ENCODE measurements around the gene DNMT3L. TPM values are rescaled to one million over a fixed set of nuclear protein-coding genes. Genes with fewer than 3 reads are reported as not detected.
"Not testable (repeated sequence)": the region's sequence is repeated elsewhere in the genome, so short reads cannot be mapped to it uniquely, and the experiment has no call there.

Gene DNMT3L
- total RNA-seq, 1 donor from 2014 or later = 1.1 TPM

DNA sequence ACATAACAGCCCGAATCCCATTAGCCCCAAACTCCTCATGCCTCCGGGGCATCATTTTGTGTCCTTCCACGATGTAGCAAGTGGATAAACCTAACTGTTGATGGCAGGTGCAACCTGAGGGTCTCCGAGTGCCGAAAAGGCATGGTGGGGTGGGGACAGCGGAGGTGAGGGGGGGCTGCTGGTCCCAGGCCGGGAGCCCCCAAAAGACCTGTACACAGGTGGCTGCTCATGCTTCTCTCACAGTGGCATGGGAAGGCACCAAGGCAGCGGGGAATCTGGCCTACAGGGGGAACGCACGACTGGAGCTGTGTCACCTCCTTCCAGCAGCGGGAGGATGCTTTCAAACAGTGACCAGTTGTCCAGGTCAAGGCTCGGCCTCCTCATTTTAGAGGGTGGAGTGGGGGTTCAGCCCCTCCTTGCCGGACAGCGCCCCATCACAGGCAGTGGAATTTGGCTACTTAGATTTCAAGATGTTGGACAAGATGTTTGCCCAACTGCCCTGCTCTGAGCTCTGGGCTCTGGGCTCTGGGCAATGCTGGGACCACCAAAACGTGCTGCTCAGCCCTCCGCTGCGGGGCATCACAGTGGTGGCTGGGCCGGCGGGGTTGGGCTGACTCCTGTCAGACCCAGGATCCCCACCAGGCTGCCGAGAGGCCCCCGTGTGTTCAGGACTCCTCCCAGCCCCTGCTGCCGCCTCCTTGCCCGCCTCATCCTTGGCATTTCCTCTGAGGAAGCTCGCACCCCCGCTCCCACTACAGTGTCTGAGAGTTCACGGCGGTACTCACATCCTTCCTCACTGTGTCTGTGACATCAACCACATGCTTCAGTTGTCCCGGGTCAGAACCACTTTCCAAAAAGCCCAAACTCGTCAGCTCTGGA, 7.6 kb downstream of the DNMT3L start:
- DNase-seq (ENCODE audit: low spot score) = no peak

GRCh38 chr21:44249204-44250037, 12.3 kb downstream of the DNMT3L start:
- peak; percentile 79 for ATAC-seq
- DNase-seq (ENCODE audit: low spot score) = not testable (repeated sequence)

More for the DNA sequence above, 7.6 kb downstream of the DNMT3L start:
- no peak for ATAC-seq

DNA sequence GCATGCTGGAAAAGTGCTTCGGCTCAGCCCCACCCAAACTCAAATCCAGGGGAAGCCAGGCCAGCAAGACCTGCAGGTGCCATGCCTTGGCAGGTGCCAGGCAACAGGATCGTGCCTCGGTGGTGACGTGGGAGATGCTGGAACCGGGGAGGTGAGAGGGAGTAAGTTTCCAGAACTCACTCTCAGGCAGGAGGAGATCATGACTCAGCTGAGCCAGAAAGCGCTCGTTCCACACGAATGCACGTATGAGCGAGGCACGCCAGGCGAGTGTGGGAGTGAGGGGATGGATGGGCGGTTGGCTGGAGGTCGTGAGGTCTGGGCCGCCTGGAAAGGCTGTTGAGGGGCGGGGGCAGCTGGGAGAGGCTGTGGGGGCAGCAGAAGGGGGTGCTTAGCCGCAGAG, 13.8 kb downstream of the DNMT3L start:
- not testable (repeated sequence) for DNase-seq (ENCODE audit: low spot score); ATAC-seq

DNA sequence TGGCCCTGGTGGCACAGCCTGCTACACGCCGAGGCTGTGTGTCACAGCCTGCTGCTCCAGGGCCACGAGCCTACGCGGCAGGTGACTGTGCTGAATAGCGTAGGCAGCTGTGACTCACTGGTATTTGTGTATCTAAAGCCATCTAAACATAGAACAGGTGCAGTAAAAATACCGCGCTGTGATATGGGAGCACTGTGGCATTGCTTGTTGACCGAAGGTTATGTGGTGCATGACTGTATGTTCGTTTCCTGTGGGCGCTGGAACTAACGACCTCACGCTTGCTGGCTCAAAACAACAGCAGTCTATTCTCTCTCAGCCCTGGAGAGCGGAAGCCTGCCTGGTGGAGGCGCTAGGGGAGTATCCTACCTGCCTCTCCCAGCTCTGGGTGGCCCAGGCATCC, 17.7 kb downstream of the DNMT3L start:
- DNase-seq (ENCODE audit: low spot score); ATAC-seq: not testable (repeated sequence)

GRCh38 chr21:44241281-44241680, 20.4 kb downstream of the DNMT3L start:
- DNase-seq (ENCODE audit: low spot score) = not testable (repeated sequence)
- peak; percentile 57 for ATAC-seq

GRCh38 chr21:44240842-44241241, 20.9 kb downstream of the DNMT3L start, which contains the start of gene ICOSLG:
Gene ICOSLG, minus strand, starts transcription at chr21:44240943. Its CDS starts 126 bp downstream, at chr21:44240817.
- not testable (repeated sequence) for DNase-seq (ENCODE audit: low spot score)
- ATAC-seq = peak; percentile 90

- peak; percentile 71 for ATAC-seq
- not testable (repeated sequence) for DNase-seq (ENCODE audit: low spot score)
Observed at GRCh38 chr21:44240353-44240752, 21.3 kb downstream of the DNMT3L start.

DNA sequence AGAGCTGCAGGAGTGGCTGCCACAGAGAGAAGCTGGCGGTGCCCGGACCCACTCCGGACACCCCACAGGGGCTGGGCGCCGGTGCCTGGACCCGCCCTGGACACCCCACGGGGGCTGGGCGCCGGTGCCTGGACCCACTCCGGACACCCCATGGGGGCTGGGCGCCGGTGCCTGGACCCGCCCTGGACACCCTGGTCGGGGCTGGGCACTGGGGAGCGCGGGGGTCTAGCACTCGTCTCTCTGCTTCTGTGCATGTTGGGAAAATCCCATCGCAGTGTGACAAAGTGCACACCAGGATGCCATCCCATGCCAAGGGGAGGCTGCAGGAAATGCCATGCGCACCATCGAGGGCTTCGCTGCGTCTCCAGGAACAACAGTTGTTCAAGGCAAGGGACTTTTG, 32.1 kb downstream of the DNMT3L start:
- DNase-seq (ENCODE audit: low spot score) = not testable (repeated sequence)

DNA sequence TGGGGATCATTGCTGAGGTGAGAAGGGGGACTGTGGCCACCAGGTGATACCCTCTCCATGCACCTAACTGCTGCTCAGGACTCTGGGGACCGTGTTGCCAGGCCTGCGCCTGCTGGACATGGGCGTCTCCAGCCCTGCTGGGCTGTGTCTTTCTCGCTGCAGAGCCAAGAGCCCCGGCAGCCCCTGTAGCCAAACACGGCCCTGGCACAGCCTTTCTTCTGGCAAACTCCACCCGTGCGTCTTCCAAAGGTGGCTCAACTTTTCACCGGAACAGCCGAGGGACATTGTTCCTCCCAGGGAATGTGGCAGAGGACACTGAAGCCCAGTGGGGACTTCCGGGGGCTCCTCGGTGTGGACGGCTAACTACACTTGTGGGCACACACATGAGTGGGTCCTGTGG, 33.6 kb downstream of the DNMT3L start:
- ATAC-seq = not testable (repeated sequence)

More for the DNA sequence above, 32.1 kb downstream of the DNMT3L start:
- ATAC-seq = not testable (repeated sequence)

GRCh38 chr21:44227614-44228013, 34.1 kb downstream of the DNMT3L start:
- not testable (repeated sequence) for ATAC-seq; DNase-seq (ENCODE audit: low spot score)

More for the DNA sequence above, 33.6 kb downstream of the DNMT3L start:
- not testable (repeated sequence) for DNase-seq (ENCODE audit: low spot score)

DNA sequence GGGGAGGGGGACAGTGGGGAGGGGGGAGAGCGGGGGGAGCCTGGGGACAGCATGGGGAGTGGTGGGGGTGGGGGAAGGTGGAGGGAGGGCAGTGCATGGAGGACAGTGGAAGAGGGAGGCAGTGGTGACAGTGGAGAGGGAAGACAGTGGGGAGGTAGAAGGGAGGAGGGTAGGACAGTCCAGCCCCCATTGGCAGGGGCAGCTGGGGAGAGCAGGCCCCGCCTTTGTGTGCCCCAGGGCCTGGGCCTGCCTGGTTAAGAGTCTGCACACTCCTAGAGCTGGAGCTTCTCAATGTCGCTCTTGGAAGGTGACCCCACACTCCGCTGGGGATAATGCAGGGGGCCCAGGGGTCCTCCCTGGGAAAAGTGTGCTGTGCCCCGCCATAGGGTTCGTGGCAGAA, 36.1 kb downstream of the DNMT3L start:
- not testable (repeated sequence) for DNase-seq (ENCODE audit: low spot score); ATAC-seq

GRCh38 chr21:44223334-44223733, 38.4 kb downstream of the DNMT3L start:
- DNase-seq (ENCODE audit: low spot score) = not testable (repeated sequence)
- peak; percentile 26 for ATAC-seq

- not testable (repeated sequence) for ATAC-seq; DNase-seq (ENCODE audit: low spot score)
Observed at GRCh38 chr21:44220674-44221073, 41.0 kb downstream of the DNMT3L start.

GRCh38 chr21:44218461-44218860, 43.2 kb downstream of the DNMT3L start:
- not testable (repeated sequence) for ATAC-seq; DNase-seq (ENCODE audit: low spot score)

GRCh38 chr21:44211978-44212377, 49.7 kb downstream of the DNMT3L start:
- ATAC-seq; DNase-seq (ENCODE audit: low spot score): not testable (repeated sequence)

DNA sequence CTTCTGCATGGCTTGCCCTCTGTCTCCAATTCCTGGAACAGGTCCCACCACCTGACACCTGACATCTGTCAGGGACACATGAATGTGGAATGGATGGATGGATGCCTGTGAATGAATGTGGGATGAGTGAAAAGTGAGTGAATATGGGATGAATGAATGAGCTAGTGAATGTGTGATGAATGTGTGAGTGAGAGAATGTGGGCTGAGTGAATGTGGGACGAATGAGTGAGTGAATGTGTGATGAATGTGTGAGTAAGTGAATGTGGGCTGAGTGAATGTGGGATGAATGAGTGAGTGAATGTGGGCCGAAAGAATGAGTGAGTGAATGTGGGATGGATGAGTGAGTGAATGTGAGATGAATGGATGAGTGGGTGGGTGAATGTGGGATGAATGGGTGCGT, 50.1 kb downstream of the DNMT3L start:
- ATAC-seq; DNase-seq (ENCODE audit: low spot score): not testable (repeated sequence)

DNA sequence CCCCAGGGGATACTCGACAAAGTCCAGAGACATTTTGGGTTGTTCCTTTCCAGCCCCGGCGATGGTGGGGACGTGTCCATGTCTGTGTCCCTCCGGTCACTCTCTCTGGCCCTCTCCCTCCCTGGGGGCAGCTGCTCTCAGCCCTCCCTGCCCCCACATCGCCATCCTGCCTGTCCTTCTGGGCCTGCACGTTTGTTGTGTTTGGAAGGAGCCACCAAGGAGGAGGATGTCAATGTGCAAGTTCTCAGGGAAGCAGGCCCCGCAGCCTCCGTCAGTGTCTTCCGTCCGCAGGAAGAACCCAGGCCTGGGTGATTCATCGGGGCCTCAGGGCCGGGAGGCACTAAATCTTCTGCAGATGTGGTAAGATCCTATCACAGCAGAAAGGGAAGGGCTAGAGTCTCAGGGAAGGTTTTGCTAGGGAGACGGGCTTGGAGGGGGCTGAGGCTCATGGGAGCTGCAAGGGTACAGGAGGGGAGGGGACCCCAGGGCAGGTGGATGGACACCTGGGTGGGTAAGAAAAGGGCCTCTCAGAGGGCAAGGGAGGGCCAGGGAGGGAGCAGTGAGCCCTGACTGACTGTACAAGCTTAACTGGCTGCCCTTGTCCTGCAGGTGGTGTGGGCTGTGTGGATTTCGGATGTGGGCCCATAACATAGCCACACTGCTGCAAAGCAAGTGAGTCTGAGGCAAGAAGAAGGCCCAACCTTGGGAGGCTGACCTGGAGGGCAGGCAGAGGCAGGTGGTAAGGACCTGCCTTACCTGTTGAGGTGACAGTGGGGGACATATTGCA, 53.6 kb downstream of the DNMT3L start:
- DNase-seq (ENCODE audit: low spot score); ATAC-seq: not testable (repeated sequence)

- not testable (repeated sequence) for DNase-seq (ENCODE audit: low spot score)
- peak; percentile 36 for ATAC-seq
Observed at GRCh38 chr21:44206698-44207676, 54.7 kb downstream of the DNMT3L start.

DNA sequence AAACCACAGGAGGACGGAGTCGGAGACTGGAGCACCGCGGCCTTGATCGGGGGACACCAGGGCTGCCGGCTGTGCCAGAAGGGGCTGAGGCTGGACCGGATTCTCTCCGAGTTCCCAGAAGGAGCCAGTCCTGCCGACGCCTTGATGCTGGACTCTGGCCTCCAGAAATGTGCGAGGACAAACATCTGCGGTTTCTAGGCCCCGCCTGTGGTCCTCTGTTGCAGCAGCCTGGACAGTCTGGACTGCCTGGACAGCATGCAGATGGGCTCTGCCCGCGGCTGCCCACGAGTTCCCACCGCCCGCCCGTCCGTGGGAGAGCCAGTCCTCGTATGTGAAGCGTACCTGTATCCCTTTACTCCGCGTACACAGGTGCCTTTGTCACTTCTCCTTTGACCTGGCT, 55.5 kb downstream of the DNMT3L start:
- DNase-seq (ENCODE audit: low spot score); ATAC-seq: not testable (repeated sequence)
